ENCODE measurements around the gene ABR. TPM values are rescaled to one million over a fixed set of nuclear protein-coding genes. Genes with fewer than 3 reads are reported as not detected.

Gene ABR
- total RNA-seq, 2 donors from 2014 or later: 80.7 to 82.7 TPM

DNA sequence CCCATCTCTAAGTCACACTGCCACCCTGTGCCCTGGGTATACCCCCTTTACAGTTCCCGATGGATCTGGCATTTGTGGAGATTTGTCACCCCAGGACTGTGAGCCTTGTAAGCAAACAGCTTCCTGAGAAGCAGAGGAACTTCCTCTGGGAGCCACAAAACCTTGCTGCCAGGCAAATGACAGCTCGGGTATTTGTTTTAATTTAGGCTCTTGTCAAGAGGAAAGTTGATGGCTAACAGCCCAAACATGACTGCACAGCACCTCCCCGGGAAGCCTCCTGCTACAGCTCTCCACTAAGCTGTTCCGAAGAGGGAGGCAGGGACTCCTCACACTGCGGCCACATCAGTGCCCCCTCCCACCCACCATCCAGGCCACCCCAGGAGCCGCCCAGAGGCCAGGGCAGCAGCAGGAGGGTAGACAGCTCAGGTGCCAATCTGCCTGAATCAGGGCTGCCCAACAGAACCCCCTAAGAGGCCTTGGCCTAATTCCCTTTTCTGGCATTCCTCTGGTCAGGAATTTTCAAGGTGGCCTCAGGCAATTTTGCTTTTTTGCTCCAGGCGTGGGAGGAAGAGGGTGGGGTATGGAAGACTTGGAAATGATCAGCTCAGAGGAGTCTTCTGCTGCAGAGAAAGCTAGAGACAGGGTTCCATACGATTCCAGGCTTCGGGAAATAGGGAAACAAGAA, 2.6 kb downstream of the ABR start:
- H3K27ac ChIP-seq: no peak overlapping the region
- no peaks in the 10 kb centered on the region for H3K36me3 ChIP-seq
- H3K4me1 ChIP-seq (replicated peaks): no peaks in the 10 kb centered on the region
- no peaks in the 10 kb centered on the region for H3K9me3 ChIP-seq
- intact Hi-C loops (cut with DNase I): no loop called here
- WGBS: 54% methylated on average over 9 of the region's 9 CpGs
- H3K27me3 ChIP-seq (replicated peaks; ENCODE audit: insufficient read depth): no peaks in the 10 kb centered on the region
- DNase-seq (ENCODE audit: low spot score): no peak
- TF ChIP-seq POLR2AphosphoS5 (IDR thresholded peaks at IDR 0.05) (no peak), POLR2A (IDR thresholded peaks at IDR 0.05) (no peak)
- TF ChIP-seq, protein P1, sequence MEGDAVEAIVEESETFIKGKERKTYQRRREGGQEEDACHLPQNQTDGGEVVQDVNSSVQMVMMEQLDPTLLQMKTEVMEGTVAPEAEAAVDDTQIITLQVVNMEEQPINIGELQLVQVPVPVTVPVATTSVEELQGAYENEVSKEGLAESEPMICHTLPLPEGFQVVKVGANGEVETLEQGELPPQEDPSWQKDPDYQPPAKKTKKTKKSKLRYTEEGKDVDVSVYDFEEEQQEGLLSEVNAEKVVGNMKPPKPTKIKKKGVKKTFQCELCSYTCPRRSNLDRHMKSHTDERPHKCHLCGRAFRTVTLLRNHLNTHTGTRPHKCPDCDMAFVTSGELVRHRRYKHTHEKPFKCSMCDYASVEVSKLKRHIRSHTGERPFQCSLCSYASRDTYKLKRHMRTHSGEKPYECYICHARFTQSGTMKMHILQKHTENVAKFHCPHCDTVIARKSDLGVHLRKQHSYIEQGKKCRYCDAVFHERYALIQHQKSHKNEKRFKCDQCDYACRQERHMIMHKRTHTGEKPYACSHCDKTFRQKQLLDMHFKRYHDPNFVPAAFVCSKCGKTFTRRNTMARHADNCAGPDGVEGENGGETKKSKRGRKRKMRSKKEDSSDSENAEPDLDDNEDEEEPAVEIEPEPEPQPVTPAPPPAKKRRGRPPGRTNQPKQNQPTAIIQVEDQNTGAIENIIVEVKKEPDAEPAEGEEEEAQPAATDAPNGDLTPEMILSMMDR (IDR thresholded peaks at IDR 0.05): no peak
- no peak overlapping the region for H3K4me3 ChIP-seq

DNA sequence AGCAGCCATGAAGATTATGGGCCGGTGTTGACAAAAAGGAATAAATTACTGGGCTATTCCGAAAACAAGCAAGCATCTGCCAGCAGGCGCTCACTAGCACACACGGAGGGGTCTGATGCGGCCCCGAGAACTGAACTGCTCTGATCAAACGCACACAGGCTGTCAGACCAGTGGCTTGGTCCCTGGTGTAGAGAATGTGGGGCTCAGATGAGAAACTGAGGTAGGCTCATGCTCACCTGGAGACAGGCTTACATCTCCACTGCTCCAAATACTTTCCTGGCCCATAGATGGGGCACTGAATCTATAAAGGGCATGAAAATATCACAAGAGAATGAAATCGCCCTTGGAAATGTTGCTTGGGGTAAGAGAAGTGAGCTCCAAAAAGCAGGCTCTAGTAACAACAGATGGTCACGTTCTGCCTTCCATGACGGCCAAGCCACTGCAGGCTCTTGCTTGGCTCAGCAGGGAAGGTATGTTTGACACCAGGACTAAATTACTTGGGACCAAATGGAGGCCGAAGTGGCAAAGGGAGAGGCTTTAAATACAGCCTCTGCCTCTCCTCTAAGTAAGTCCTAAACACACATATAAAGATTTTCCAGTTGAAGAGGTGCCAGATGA, 5.4 kb downstream of the ABR start:
- H3K4me1 ChIP-seq (replicated peaks): no peaks in the 10 kb centered on the region
- no peaks in the 10 kb centered on the region for H3K9me3 ChIP-seq
- WGBS: 82% methylated on average over 11 of the region's 11 CpGs
- no peak for DNase-seq (ENCODE audit: low spot score)
- intact Hi-C loops (cut with DNase I): no loop called here
- no peak overlapping the region for H3K27ac ChIP-seq
- TF ChIP-seq POLR2AphosphoS5 (IDR thresholded peaks at IDR 0.05) (no peak), POLR2A (IDR thresholded peaks at IDR 0.05) (no peak)
- TF ChIP-seq, protein P1 (IDR thresholded peaks at IDR 0.05): no peak
- H3K4me3 ChIP-seq: no peak overlapping the region
- H3K27me3 ChIP-seq (replicated peaks; ENCODE audit: insufficient read depth): no peaks in the 10 kb centered on the region
- no peaks in the 10 kb centered on the region for H3K36me3 ChIP-seq

DNA sequence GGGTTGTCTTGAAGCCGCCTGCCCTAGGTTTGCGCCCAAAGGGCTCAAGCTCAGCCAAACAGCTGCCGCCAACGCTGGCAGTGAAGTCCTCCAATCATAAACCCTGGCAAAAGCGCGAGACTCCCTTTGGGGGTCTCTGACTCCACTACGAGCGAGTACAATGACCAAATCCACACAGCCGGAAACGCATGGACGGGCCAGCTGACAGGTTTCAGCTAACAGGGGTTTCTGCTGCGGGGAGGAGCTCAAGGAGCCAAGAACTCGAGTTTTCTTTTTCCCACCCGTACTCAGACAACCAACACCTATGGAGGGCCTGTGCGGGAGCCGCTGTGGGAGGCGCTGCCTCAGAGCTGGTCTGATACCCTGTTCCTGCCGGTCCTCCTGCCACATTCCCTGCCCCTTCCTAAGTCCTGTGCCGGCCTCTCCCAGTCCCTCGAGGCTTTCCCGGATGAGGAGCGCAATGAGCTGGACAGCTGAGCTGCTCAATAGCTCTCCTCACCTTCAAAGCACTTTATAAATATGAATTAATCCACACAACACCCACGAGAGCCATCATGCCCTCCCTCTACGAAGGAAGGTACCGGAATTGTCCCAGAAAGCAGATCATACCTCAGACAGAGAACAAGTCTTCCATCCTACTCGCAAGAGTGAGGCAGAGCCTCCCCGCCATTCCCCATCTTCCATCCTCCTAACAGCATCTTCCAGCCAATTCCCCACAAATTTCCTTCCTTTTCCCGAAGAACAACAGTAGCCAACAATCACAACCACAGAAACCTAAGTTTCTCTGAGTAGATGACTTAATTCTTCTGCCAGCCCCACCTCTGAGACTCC, 6.1 kb downstream of the ABR start:
- WGBS: 86% methylated on average over 28 of the region's 28 CpGs
- Histone ChIP-seq H3K27me3 (replicated peaks; ENCODE audit: insufficient read depth) (no peaks in the 10 kb centered on the region), H3K36me3 (no peaks in the 10 kb centered on the region), H3K27ac (no peak overlapping the region), H3K4me1 (replicated peaks) (no peaks in the 10 kb centered on the region), H3K4me3 (no peak overlapping the region), H3K9me3 (no peaks in the 10 kb centered on the region)
- intact Hi-C loops (cut with DNase I): no loop called here
- DNase-seq (ENCODE audit: low spot score): no peak
- TF ChIP-seq, protein P1 (IDR thresholded peaks at IDR 0.05): no peak
- TF ChIP-seq POLR2AphosphoS5 (IDR thresholded peaks at IDR 0.05): no peak
- TF ChIP-seq POLR2A (IDR thresholded peaks at IDR 0.05): no peak

DNA sequence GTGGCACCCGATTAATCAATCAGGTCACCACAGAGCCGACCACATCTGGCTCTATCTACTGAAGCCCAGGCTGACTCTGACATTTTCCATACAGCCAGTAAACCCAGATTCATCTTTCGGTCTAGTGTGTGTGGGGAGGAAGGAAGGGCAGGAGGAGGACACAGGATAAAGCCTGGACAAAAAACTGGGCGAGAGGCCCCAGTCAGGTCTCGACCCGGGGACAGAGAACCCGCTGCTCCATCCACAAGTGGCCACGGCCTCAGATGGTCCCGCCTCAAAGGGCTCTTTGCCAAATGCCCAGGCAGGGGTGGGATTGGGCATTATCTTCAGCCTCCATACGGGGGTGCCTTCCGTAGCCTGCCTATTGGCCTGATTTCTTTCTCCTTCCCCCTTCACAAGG, 7.8 kb downstream of the ABR start:
- H3K9me3 ChIP-seq: no peaks in the 10 kb centered on the region
- DNase-seq (ENCODE audit: low spot score): no peak
- intact Hi-C loops (cut with DNase I): no loop called here
- H3K27ac ChIP-seq: no peak overlapping the region
- no peaks in the 10 kb centered on the region for H3K27me3 ChIP-seq (replicated peaks; ENCODE audit: insufficient read depth)
- no peaks in the 10 kb centered on the region for H3K36me3 ChIP-seq
- no peaks in the 10 kb centered on the region for H3K4me1 ChIP-seq (replicated peaks)
- WGBS: 82% methylated on average over 11 of the region's 11 CpGs
- no peak overlapping the region for H3K4me3 ChIP-seq
- TF ChIP-seq, protein P1 (IDR thresholded peaks at IDR 0.05): no peak
- no peak for TF ChIP-seq POLR2AphosphoS5 (IDR thresholded peaks at IDR 0.05)
- TF ChIP-seq POLR2A (IDR thresholded peaks at IDR 0.05): no peak

Data from prostate gland (tissue), 2 donors.